K562 (cell line): Measurements from ENCODE around the gene MEF2C. TPM values are rescaled to one million over a fixed set of nuclear protein-coding genes. Genes with fewer than 3 reads are reported as not detected.

ENCODE experiments used
- ATAC-seq: fragments of 200-7000 bp; cut with Tn5 transposase; 3 replicates; pipeline ENCODE4 v1.9.1; 2020; ENCODE audit warnings: moderate library complexity
- BruUV-seq: library from RNA; stranded (reverse); fragments of 400-500 nt; replicated peaks from 2 replicates; lab custom pipeline; 2021; lab: Mats Ljungman, UMichigan
- CTCF ChIA-PET: fragments of 300-600 bp; formaldehyde crosslinking; extraction: SDS; loops from one replicate; lab custom pipeline; 2021; ENCODE audit warnings: low intra/inter-chr PET ratio; lab: Yijun Ruan, JAX
- POLR2A ChIA-PET: fragments of 300-600, 350-650 bp; sonication (Branson Sonifier 250); formaldehyde crosslinking; extraction: SDS; loops from one replicate; lab custom pipeline; 2021; ENCODE audit warnings: antibody characterized with exemption, inconsistent platforms; lab: Yijun Ruan, JAX
- DNase-seq, 4 experiments: peaks; one replicate each; pipeline versions ENCODE4 v3.0.0 to v3.0.0-alpha.2; 2011 to 2018; ENCODE audit warnings: low spot score in 3 of 4, mixed read lengths in 3 of 4; ENCODE audit errors: extremely low read depth in 1 of 4
- FAIRE-seq: peaks from 2 replicates; lab custom pipeline; 2011; peaks lifted over from hg19 to GRCh38; lab: Jason Lieb, UNC
- H2AFZ ChIP-seq: 2 replicates; pipeline ENCODE4 v1.6.0; 2011; ENCODE audit warnings: low read depth, low read length, control low read depth, inconsistent platforms
- H3K27ac ChIP-seq: fragments of 200-600 bp; 3 replicates; pipeline ENCODE4 v1.8.0; 2011; ENCODE audit warnings: low read depth, mild to moderate bottlenecking, control low read depth, inconsistent platforms, low read length, moderate library complexity, mixed read lengths; ENCODE audit errors: extremely low read depth
- H3K27me3 ChIP-seq, 2 experiments: fragments of 300-600 bp in 1 of 2; 2 replicates in 1 of 2; 3 replicates in 1 of 2; pipeline versions ENCODE4 v1.6.0 to v1.8.0; 2011; ENCODE audit warnings: inconsistent platforms in 2 of 2, low read length in 2 of 2, mild to moderate bottlenecking in 1 of 2, mixed read lengths in 1 of 2, moderate library complexity in 1 of 2; ENCODE audit not compliant: control insufficient read depth in 2 of 2, insufficient read depth in 2 of 2
- H3K36me3 ChIP-seq: fragments of 300-600 bp; 3 replicates; pipeline ENCODE4 v1.8.0; 2011; ENCODE audit warnings: mild to moderate bottlenecking, low read length, inconsistent platforms; ENCODE audit not compliant: control insufficient read depth, insufficient read depth
- H3K4me1 ChIP-seq, 2 experiments: fragments of 200-600 bp in 1 of 2; replicated peaks in 1 of 2; 2 replicates in 1 of 2; 3 replicates in 1 of 2; pipeline versions ENCODE4 v1.5.1 to v1.8.0; 2011; ENCODE audit warnings: inconsistent platforms in 2 of 2, low read length in 2 of 2, mild to moderate bottlenecking in 1 of 2, mixed read lengths in 1 of 2, moderate library complexity in 1 of 2; ENCODE audit not compliant: control insufficient read depth in 2 of 2, insufficient read depth in 2 of 2
- H3K4me2 ChIP-seq: 2 replicates; pipeline ENCODE4 v1.6.1; 2011; ENCODE audit warnings: low read length, control low read depth, inconsistent platforms, mixed read lengths; ENCODE audit not compliant: insufficient read depth
- H3K4me3 ChIP-seq: fragments of 200-600 bp; sonication (generic), shearing (Covaris generic); 2 replicates; pipeline ENCODE4 v1.5.1; 2016; ENCODE audit warnings: control low read depth, inconsistent platforms
- H3K79me2 ChIP-seq: fragments of 200-600 bp; 3 replicates; pipeline ENCODE4 v1.8.0; 2011; ENCODE audit warnings: low read length, inconsistent platforms; ENCODE audit not compliant: control insufficient read depth, insufficient read depth
- H3K9ac ChIP-seq, 2 experiments: 2 replicates each; pipeline versions ENCODE4 v1.6.0 to v1.6.1; 2011; ENCODE audit warnings: low read depth in 2 of 2, low read length in 2 of 2, control low read depth in 1 of 2, inconsistent platforms in 1 of 2, mild to moderate bottlenecking in 1 of 2, mixed read lengths in 1 of 2; ENCODE audit not compliant: insufficient read depth in 1 of 2
- H3K9me1 ChIP-seq: one replicate; pipeline ENCODE4 v1.6.0; 2011; ENCODE audit warnings: inconsistent platforms, mild to moderate bottlenecking, low read length, moderate library complexity; ENCODE audit not compliant: control insufficient read depth, insufficient read depth
- H3K9me3 ChIP-seq: replicated peaks from 2 replicates; pipeline ENCODE4 v1.5.1; 2011; ENCODE audit warnings: low read depth, low read length, inconsistent platforms; ENCODE audit not compliant: control insufficient read depth, insufficient read depth
- H4K20me1 ChIP-seq: replicated peaks from 2 replicates; pipeline ENCODE4 v1.6.1; 2011; ENCODE audit warnings: low read length, inconsistent platforms, mixed read lengths; ENCODE audit not compliant: control insufficient read depth, insufficient read depth
- CEBPG ChIP-seq, 3 experiments: fragments of 200-800 bp in 1 of 3; sonication (Bioruptor generic) in 1 of 3; sonication (generic) in 1 of 3; formaldehyde crosslinking in 1 of 3; IDR thresholded peaks in 2 of 3; conservative IDR thresholded peaks in 1 of 3; 2 replicates each; pipeline versions ENCODE4 v1.6.1 to v1.8.0; 2016 to 2022; ENCODE audit warnings: missing compliant biosample characterization in 2 of 3, missing genetic modification characterization in 2 of 3, mild to moderate bottlenecking in 1 of 3, missing genetic modification reagents in 1 of 3
- CREM ChIP-seq: IDR thresholded peaks from 2 replicates; pipeline ENCODE4 v1.6.1; 2014; ENCODE audit warnings: antibody characterized with exemption, low read depth
- FOXK2 ChIP-seq, 2 experiments: fragments of 450-650 bp; IDR thresholded peaks in 1 of 2; conservative IDR thresholded peaks in 1 of 2; 2 replicates each; pipeline ENCODE4 v1.6.1; 2016; ENCODE audit warnings: low read depth in 2 of 2, mild to moderate bottlenecking in 1 of 2
- GATAD2A ChIP-seq: fragments of 450-650 bp; IDR thresholded peaks from 2 replicates; pipeline ENCODE4 v1.6.1; 2017
- JUND ChIP-seq, 2 experiments: IDR thresholded peaks; 2 replicates in 1 of 2; 3 replicates in 1 of 2; pipeline ENCODE4 v1.6.1; 2011; ENCODE audit warnings: borderline replicate concordance in 2 of 2, low read depth in 2 of 2, low read length in 2 of 2, improper control_type of control experiment in 1 of 2, missing biosample characterization in 1 of 2, missing genetic modification characterization in 1 of 2, missing genetic modification reagents in 1 of 2
- KDM1A ChIP-seq, 2 experiments: fragments of 450-650 bp; IDR thresholded peaks; 2 replicates each; pipeline ENCODE4 v1.6.1; 2016; ENCODE audit warnings: mild to moderate bottlenecking in 2 of 2
- MEIS2 ChIP-seq: fragments of 450-650 bp; IDR thresholded peaks from 2 replicates; pipeline ENCODE4 v1.6.1; 2014; ENCODE audit warnings: mild to moderate bottlenecking; ENCODE audit not compliant: partially characterized antibody
- NCOA2 ChIP-seq, 2 experiments: fragments of 450-650 bp; IDR thresholded peaks; 2 replicates each; pipeline ENCODE4 v1.6.1; 2018; ENCODE audit warnings: mild to moderate bottlenecking in 2 of 2, moderate library complexity in 1 of 2; ENCODE audit not compliant: partially characterized antibody in 2 of 2
- SAFB ChIP-seq: fragments of 200-400 bp; formaldehyde crosslinking; IDR thresholded peaks from 2 replicates; pipeline ENCODE4 v1.6.1; 2017; ENCODE audit warnings: low read depth, low read length, borderline replicate concordance
- SMARCE1 ChIP-seq: fragments of 450-650 bp; IDR thresholded peaks from 2 replicates; pipeline ENCODE4 v1.7.1; 2016; ENCODE audit warnings: mild to moderate bottlenecking
- TAF7 ChIP-seq: fragments of 450-650 bp; IDR thresholded peaks from 2 replicates; pipeline ENCODE4 v1.6.1; 2016; ENCODE audit warnings: missing genetic modification characterization, missing compliant biosample characterization
- TAF9B ChIP-seq: fragments of 450-650 bp; IDR thresholded peaks from 2 replicates; pipeline ENCODE4 v1.6.1; 2018; ENCODE audit warnings: mild to moderate bottlenecking; ENCODE audit not compliant: partially characterized antibody
- TRIM24 ChIP-seq, 2 experiments: fragments of 450-650 bp; IDR thresholded peaks; 2 replicates each; pipeline ENCODE4 v1.6.1; 2016
- ZFP36 ChIP-seq: fragments of 150-350 bp; IDR thresholded peaks from 2 replicates; pipeline ENCODE4 v1.6.1; 2018; ENCODE audit warnings: low read length, low read depth; ENCODE audit not compliant: partially characterized antibody
- WGBS: fragments of 100-300 bp; shearing (Covaris generic); methylation state at CpG from one replicate; pipeline ENCODE4 v1.1.6; 2016; ENCODE audit warnings: low coverage, mixed read lengths; ENCODE audit not compliant: insufficient coverage; ENCODE audit errors: missing lambda C conversion rate; 5-methylcytosine and 5-hydroxymethylcytosine counted together
- in situ Hi-C: fragments of 300-500 bp; cut with MboI; formaldehyde crosslinking; loops from 4 replicates; pipeline ENCODE4 v1.15.0; 2018; ENCODE audit warnings: inconsistent platforms, mixed read lengths
- intact Hi-C: fragments of 100-400 bp; cut with micrococcal nuclease; formaldehyde crosslinking; loops from 2 replicates; pipeline ENCODE4 v1.14.2; 2022
- polyA plus RNA-seq, 8 experiments: library from polyadenylated mRNA; depleted of rRNA in 4 of 8; stranded (reverse) in 5 of 8; unstranded in 3 of 8; fragments of >200 nt; fragmentation: Nextera tagmentation in 2 of 8; fragmentation: Illumina TruSeq in 1 of 8; extraction: Ambion mirVana in 2 of 8; extraction: Trizol in 1 of 8; gene quantifications; 2 replicates each; pipeline versions ENCODE4 v1.2.1 to v1.2.3, GENCODE V29; 2011 to 2014; ENCODE audit warnings: inconsistent platforms in 1 of 8, missing spikeins in 1 of 8
- total RNA-seq, 7 experiments: library from RNA; depleted of rRNA in 6 of 7; stranded (reverse); fragments of >200 nt in 6 of 7; fragmentation: Illumina TruSeq in 2 of 7; extraction: Trizol in 2 of 7; gene quantifications; 2 replicates each; pipeline versions ENCODE4 v1.2.1 to v1.2.3, GENCODE V29; 2011 to 2021; ENCODE audit warnings: low replicate concordance in 1 of 7

Gene MEF2C
- total and polyA plus RNA-seq, 9 of the 15 experiments (the other 6 are each of a cell fraction or from before 2014, with no cell fraction given), result 25.1 to 67.8 (median 58.3) TPM

- intact Hi-C loops, result loop anchor here (2.0 kb wide), 1 partner anchor 41 kb away; the partner anchor contains the start of gene MEF2C
- WGBS, result 0% methylated on average over 3 of the region's 3 CpGs
- peak; percentile 40 to 71; a peak in 3 of 4 replicates for TF ChIP-seq TRIM24 (IDR thresholded peaks at IDR 0.05)
- TF ChIP-seq TAF9B, result no peak
- peak; percentile 83 for TF ChIP-seq SMARCE1
- peak in 1 of 2 experiments; percentile 8; a peak in 1 of 4 replicates for TF ChIP-seq KDM1A (IDR thresholded peaks at IDR 0.05)
- TF ChIP-seq TAF7 (tag), result no peak
- TF ChIP-seq GATAD2A, result no peak
- TF ChIP-seq ZFP36, result no peak
- TF ChIP-seq CEBPG (CRISPR knock-in tag; IDR thresholded peaks at IDR 0.05), result peak; percentile 66; the same call in 1 of the 2 replicates
- peak; percentile 69 to 72 for TF ChIP-seq CEBPG (tag; conservative IDR thresholded peaks at IDR 0.05 in 1 of 2, IDR thresholded peaks at IDR 0.05 in 1 of 2)
- peak; percentile 73 for TF ChIP-seq CREM
- TF ChIP-seq SAFB, result no peak
- peak; percentile 97 for TF ChIP-seq MEIS2
- TF ChIP-seq NCOA2 (IDR thresholded peaks at IDR 0.05; ENCODE audit: partially characterized antibody in 2 of 2), result peak in 1 of 2 experiments; percentile 46
- peak; percentile 42 to 69; a peak in 3 of 4 replicates for TF ChIP-seq FOXK2 (conservative IDR thresholded peaks at IDR 0.05 in 1 of 2, IDR thresholded peaks at IDR 0.05 in 1 of 2; ENCODE audit: low read depth in 2 of 2)
- peak; percentile 65 for TF ChIP-seq JUND (IDR thresholded peaks at IDR 0.05; ENCODE audit: borderline replicate concordance, low read depth, low read length)
- TF ChIP-seq JUND (tag; IDR thresholded peaks at IDR 0.05; ENCODE audit: borderline replicate concordance, low read depth, low read length), result peak; percentile 63; the same call in 2 of the 3 replicates
Observed at GRCh38 chr5:88924330-88924657, 41.3 kb upstream of the MEF2C start.

More at GRCh38 chr5:88924330-88924657, 41.3 kb upstream of the MEF2C start:
- Histone ChIP-seq H3K27ac (peak overlapping the region; percentile 81), H4K20me1 (no peaks in the 10 kb centered on the region), H3K79me2 (no peaks in the 10 kb centered on the region), H3K4me1 (peaks cover 0 to 33% of the 10 kb centered on the region in 2 experiments; a peak in 3 of 5 replicates), H3K36me3 (no peaks in the 10 kb centered on the region), H3K9ac (peak overlapping the region in 1 of 2 experiments; percentile 55; a peak in 2 of 4 replicates), H3K4me3 (0 out of 2 replicates have a peak overlapping the region, but pooled peaks have one; percentile 12), H3K9me1 (no peaks in the 10 kb centered on the region), H3K4me2 (peak overlapping the region; percentile 75), H3K9me3 (no peaks in the 10 kb centered on the region), H2AFZ (peak overlapping the region; percentile 80), H3K27me3 (no peaks in the 10 kb centered on the region)
- peak in 2 of 4 experiments; percentile 43 to 81 for DNase-seq
- BruUV-seq, result no TSS peak
- in situ Hi-C loops, result no loop called here
- ChIA-PET POLR2A (no interaction called here), CTCF (no interaction called here)
- peak; percentile 83 for FAIRE-seq
- peak; percentile 76 for ATAC-seq
